Prostate gland (tissue), 2 donors: ENCODE measurements around the gene C21orf58.

Experiments
- CTCF ChIP-seq, 4 experiments: fragments of 200-600 bp in 2 of 4; fragments of 450-650 bp in 2 of 4; sonication (generic) in 2 of 4; IDR thresholded peaks; 1 replicate in 3 of 4; 2 replicates in 1 of 4; pipeline ENCODE4 v1.5.1; 2016 to 2019; ENCODE audit warnings: antibody characterized with exemption in 4 of 4, mild to moderate bottlenecking in 2 of 4, moderate library complexity in 2 of 4
- POLR2A ChIP-seq: fragments of 450-650 bp; IDR thresholded peaks from one replicate; pipeline ENCODE4 v1.6.1; 2016; ENCODE audit warnings: antibody characterized with exemption, mild to moderate bottlenecking

GRCh38 chr21:46312949-46313348 is 10.7 kb downstream of the C21orf58 start:
- TF ChIP-seq CTCF (IDR thresholded peaks at IDR 0.05) (no peak), POLR2A (no peak)
